LNCAP (cell line): ENCODE measurements around the gene PLAU.

Source experiments
- CTCF ChIP-seq: fragments of 450-650 bp; IDR thresholded peaks from 2 replicates; pipeline ENCODE4 v1.5.1; 2017; ENCODE audit warnings: mild to moderate bottlenecking

The PLAU gene

GRCh38 chr10:73910764-73911552 is at the start of gene PLAU:
PLAU (plus strand) TSS chr10:73911132; CDS start chr10:73911556, 424 bp downstream.
- no peak for TF ChIP-seq CTCF

DNA sequence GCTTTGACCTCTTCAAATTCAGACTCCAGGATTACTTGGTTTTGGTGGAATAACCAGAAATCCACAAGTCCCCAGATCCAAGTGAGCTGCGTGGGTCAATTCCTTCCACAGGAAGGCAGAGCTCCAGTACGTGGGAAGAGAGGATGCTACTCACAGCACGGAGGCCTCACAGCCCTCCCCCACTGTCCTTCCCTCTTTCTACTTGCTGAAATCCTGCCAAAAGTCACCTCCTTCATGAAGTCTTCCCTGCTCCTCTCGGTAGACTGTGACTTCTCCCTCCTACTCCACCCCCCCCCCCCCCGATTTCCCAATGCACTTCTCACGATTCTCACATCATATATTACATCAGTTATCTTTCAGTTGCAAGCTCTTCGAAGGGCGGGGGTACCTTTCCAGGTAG is 48.9 kb upstream of the PLAU start:
- TF ChIP-seq CTCF = no peak

DNA sequence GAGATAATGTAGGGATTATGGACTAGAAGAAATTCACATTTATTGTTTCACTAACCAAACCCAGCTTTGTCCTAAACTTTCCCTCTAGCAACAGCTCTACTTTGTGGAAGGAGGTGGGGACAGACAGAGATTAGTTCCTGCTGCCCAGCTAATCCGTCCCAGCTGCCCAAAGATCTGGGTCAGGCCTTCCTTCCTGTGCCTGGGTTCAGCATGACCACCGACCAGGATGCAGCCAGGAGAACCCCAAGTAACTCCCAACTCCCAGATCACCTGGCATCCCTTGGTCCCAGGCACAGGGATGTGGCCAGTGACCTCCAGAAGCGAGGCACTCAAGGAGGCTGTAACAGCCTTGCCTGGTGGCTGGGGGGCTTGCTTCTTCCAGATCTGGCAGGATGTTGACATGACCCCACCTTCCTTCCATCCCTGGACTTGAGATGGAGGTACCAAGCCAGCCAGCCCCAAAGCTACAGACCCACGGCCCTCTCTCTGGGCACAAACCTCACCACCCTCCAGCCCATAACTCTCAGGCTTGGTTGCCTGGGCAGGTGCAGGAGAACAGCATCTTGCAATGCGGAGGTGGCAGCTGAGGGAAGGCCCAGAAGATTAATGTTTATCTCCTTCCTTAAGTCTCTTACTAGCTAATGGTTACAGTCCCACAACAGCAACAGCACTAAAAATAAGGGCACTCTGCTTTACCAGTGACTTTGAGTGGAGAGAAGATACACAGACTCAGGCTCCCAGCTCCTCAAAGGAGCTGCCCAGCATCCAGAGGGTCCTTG is 47.7 kb upstream of the PLAU start:
- TF ChIP-seq CTCF = no peak

DNA sequence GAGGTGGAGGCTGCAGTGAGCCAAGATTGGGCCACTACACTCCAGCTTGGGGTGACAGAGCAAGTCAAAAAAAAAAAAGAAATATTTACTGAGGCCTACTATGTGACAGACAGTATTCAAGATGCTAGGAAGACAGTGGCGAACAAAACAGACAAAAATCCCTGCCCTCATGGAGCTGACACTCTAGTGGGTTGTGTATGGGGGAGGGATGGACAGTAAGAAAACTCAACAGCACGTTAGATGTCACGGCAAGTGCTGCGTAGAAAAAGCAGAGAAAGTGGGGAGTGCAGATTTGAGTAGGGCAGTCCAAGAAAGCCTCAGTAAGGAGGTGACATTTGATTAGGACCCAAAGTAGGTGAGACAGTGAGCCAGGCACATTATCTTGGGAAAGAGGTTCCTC is 46.7 kb upstream of the PLAU start:
- TF ChIP-seq CTCF = no peak

GRCh38 chr10:73865107-73865458 is 45.8 kb upstream of the PLAU start:
- TF ChIP-seq CTCF = no peak

- no peak for TF ChIP-seq CTCF
These were observed 45.2 kb upstream of the PLAU start for GRCh38 chr10:73865459-73866442.

- TF ChIP-seq CTCF = no peak
These were observed 44.3 kb upstream of the PLAU start for GRCh38 chr10:73866621-73867020.
